Measurements from ENCODE around the gene KLHL28. TPM values are rescaled to one million over a fixed set of nuclear protein-coding genes. Genes with fewer than 3 reads are reported as not detected.

Gene KLHL28
- polyA plus RNA-seq, 2 of the 4 experiments (the other 2 are of a cell fraction): 3.4 to 8.3 TPM

DNA sequence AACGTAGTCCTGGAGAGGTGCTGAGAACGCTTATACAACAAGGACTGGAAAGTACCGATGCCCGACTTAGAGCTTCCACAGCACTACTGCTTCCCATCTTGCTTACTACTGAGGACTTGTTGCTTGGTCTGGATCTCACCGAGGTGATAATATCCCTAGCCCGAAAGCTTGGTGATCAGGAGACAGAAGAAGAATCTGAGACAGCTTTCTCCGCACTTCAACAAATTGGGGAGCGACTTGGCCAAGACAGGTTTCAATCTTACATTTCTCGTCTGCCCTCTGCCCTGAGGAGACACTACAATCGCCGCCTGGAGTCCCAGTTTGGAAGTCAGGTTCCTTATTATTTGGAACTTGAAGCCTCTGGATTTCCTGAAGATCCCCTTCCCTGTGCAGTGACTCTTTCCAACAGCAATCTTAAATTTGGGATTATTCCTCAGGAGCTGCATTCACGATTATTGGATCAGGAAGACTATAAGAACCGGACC, 1.3 kb upstream of the KLHL28 start:
- DNase-seq (ENCODE audit: low read depth in 1 of 2, low spot score in 1 of 2) (no peak), ATAC-seq (peak in 1 of 2 experiments; percentile 3; a peak in 3 of 6 replicates), FAIRE-seq (no peak)
- Histone ChIP-seq H3K4me2 (peak overlapping the region; percentile 92), H3K27ac (peak overlapping the region; percentile 80 to 89; a peak in 5 of 6 replicates), H3K4me1 (peaks cover 38% of the 10 kb centered on the region), H3K9me3 (no peaks in the 10 kb centered on the region), H3K4me3 (peak overlapping the region; percentile 76)
- WGBS (ENCODE audit: missing lambda C conversion rate): 8% methylated on average over 13 of the region's 13 CpGs
- ChIA-PET CTCF (interaction anchor here (0.6 to 2.1 kb wide), 4 partner anchors 15 to 290 kb away, joined by 3 to 6 read pairs (median 4); partner anchors contain the start of gene MIS18BP1), POLR2A (interaction anchor here (0.9 to 2.2 kb wide), 2 partner anchors 29 to 171 kb away, joined by 11 to 12 read pairs; partner anchors contain the start of gene FKBP3)
- TF ChIP-seq HDAC2 (IDR thresholded peaks at IDR 0.05) (no peak), RCOR1 (IDR thresholded peaks at IDR 0.05; ENCODE audit: low read depth, low read length) (no peak), JUN (IDR thresholded peaks at IDR 0.05) (no peak)
- TF ChIP-seq, protein P1, sequence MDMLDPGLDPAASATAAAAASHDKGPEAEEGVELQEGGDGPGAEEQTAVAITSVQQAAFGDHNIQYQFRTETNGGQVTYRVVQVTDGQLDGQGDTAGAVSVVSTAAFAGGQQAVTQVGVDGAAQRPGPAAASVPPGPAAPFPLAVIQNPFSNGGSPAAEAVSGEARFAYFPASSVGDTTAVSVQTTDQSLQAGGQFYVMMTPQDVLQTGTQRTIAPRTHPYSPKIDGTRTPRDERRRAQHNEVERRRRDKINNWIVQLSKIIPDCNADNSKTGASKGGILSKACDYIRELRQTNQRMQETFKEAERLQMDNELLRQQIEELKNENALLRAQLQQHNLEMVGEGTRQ (IDR thresholded peaks at IDR 0.05): no peak
- TF ChIP-seq, protein P2, sequence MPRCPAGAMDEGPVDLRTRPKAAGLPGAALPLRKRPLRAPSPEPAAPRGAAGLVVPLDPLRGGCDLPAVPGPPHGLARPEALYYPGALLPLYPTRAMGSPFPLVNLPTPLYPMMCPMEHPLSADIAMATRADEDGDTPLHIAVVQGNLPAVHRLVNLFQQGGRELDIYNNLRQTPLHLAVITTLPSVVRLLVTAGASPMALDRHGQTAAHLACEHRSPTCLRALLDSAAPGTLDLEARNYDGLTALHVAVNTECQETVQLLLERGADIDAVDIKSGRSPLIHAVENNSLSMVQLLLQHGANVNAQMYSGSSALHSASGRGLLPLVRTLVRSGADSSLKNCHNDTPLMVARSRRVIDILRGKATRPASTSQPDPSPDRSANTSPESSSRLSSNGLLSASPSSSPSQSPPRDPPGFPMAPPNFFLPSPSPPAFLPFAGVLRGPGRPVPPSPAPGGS (IDR thresholded peaks at IDR 0.05): no peak

DNA sequence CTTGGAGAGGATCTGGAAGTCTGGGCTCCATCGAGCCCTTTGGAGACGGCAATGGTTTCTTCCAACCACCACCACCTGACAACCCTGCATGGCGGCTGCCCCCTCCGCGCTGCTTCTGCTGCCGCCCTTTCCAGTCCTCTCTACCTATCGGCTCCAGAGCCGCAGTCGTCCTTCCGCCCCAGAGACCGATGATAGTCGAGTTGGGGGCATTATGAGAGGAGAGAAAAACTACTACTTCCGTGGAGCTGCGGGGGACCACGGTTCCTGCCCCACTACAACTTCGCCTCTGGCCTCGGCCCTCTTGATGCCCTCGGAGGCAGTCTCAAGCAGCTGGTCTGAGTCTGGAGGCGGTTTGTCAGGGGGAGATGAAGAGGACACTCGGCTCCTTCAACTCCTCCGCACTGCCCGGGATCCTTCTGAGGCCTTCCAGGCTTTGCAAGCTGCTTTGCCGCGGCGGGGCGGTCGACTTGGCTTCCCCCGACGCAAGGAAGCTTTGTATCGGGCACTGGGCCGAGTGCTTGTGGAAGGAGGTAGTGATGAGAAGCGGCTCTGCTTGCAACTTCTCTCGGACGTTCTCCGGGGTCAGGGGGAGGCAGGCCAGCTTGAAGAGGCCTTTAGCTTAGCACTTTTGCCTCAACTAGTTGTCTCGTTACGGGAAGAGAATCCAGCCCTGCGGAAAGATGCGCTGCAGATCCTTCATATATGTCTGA, 742 bp upstream of the KLHL28 start:
- POLR2A ChIA-PET: interaction anchor here (0.7 to 2.2 kb wide), 10 partner anchors 26 to 297 kb away, joined by 3 to 12 read pairs (median 8); partner anchors contain the start of genes FANCM, FKBP3, MIS18BP1 and PRPF39
- FAIRE-seq: no peak
- Histone ChIP-seq H3K9me3 (no peaks in the 10 kb centered on the region), H3K27ac (peak overlapping the region; percentile 80 to 89), H3K4me3 (peak overlapping the region; percentile 76), H3K4me1 (peaks cover 39% of the 10 kb centered on the region), H3K4me2 (peak overlapping the region; percentile 92)
- 1% methylated on average over 36 of the region's 39 CpGs for WGBS (ENCODE audit: missing lambda C conversion rate)
- peak in 1 of 2 experiments; percentile 33 for DNase-seq (ENCODE audit: low read depth in 1 of 2, low spot score in 1 of 2)
- peak; percentile 58 to 62 for ATAC-seq
- TF ChIP-seq KDM1A (IDR thresholded peaks at IDR 0.05; ENCODE audit: low read depth) (no peak), PHF8 (IDR thresholded peaks at IDR 0.05; ENCODE audit: borderline replicate concordance, low read depth) (peak; percentile 83; the same call in 1 of the 2 replicates), TP53 (CRISPR knock-in tag; IDR thresholded peaks at IDR 0.05) (no peak)
- CTCF ChIA-PET: interaction anchor here (0.6 to 2.1 kb wide), 4 partner anchors 16 to 291 kb away, joined by 3 to 6 read pairs (median 4); partner anchors contain the start of gene MIS18BP1

DNA sequence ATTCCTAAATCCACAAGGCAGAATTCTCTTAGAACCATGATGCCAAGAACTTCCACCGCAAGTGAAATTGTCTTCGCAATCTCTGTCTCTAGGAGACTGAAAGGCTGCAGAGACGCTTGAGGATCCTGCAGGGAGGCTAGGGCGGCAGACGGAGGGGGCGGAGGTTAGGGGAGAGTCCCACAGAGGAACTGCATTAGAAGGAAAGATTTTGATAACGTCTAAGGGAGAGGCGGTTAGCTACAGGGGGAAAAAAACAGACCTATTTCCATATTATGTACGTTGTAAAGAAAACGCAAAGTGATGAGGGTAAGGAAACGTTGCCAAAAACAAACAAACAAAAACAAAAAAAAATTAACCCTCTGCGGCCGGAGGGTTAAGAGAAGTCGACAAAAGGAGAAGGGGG, 595 bp downstream of the KLHL28 start:
- FAIRE-seq (no peak), ATAC-seq (peak; percentile 65 to 70), DNase-seq (ENCODE audit: low read depth in 1 of 2, low spot score in 1 of 2) (peak; percentile 53 to 66)
- under 1% methylated on average over 14 of the region's 14 CpGs for WGBS (ENCODE audit: missing lambda C conversion rate)
- CTCF ChIA-PET: interaction anchor here (0.6 to 1.4 kb wide), 2 partner anchors 23 to 30 kb away, joined by 3 to 4 read pairs; no protein-coding TSS in a partner anchor
- Histone ChIP-seq H3K4me3 (peak overlapping the region; percentile 76), H3K4me1 (peaks cover 30% of the 10 kb centered on the region), H3K27ac (peak overlapping the region; percentile 76 to 87), H3K4me2 (peak overlapping the region; percentile 93), H3K9me3 (no peaks in the 10 kb centered on the region)
- TF ChIP-seq HOXB13 (CRISPR knock-in tag; IDR thresholded peaks at IDR 0.05; ENCODE audit: low read depth) (no peak), RCOR1 (IDR thresholded peaks at IDR 0.05; ENCODE audit: low read depth, low read length) (no peak)
- POLR2A ChIA-PET: interaction anchor here (0.6 to 2.2 kb wide), 9 partner anchors 10 to 298 kb away, joined by 3 to 12 read pairs (median 8); partner anchors contain the start of genes FANCM, FKBP3, MIS18BP1 and PRPF39

DNA sequence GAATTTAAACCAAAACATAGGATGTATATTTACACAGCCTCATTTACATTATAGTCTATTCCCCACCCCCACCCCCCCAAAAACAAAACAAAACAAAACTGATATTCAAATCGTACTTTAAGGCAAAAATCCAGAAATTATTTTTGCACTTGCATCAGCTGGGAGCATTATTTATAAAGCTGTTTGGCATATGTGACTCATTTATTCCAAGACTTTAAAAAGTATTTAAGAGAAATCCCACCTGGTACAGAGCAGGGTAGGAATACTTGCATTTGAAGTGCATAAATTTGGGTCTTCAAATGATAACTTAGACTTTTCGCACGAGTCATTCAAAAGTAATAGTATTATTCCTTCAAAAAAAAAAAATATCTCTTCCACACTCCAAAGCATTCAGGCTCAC, 1.1 kb downstream of the KLHL28 start:
- DNase-seq (ENCODE audit: low read depth in 1 of 2, low spot score in 1 of 2): no peak
- WGBS (ENCODE audit: missing lambda C conversion rate): 0% methylated on average over 3 of the region's 3 CpGs
- ChIA-PET CTCF (interaction anchor here (1.4 kb wide), 1 partner anchor 22 kb away, joined by 4 read pairs; no protein-coding TSS in a partner anchor), POLR2A (interaction anchor here (0.6 to 2.2 kb wide), 5 partner anchors 9 to 292 kb away, joined by 8 to 12 read pairs (median 11); partner anchors contain the start of genes FANCM, FKBP3, MIS18BP1 and PRPF39)
- Histone ChIP-seq H3K27ac (peak overlapping the region; percentile 76 to 87), H3K4me1 (peaks cover 30% of the 10 kb centered on the region), H3K4me2 (peak overlapping the region; percentile 93), H3K9me3 (no peaks in the 10 kb centered on the region), H3K4me3 (peak overlapping the region; percentile 76)
- ATAC-seq: no peak
- FAIRE-seq: no peak
- TF ChIP-seq FOXS1 (CRISPR knock-in tag; IDR thresholded peaks at IDR 0.05) (no peak), RFX5 (IDR thresholded peaks at IDR 0.05) (no peak), KDM1A (IDR thresholded peaks at IDR 0.05; ENCODE audit: low read depth) (no peak), MAZ (IDR thresholded peaks at IDR 0.05; ENCODE audit: borderline replicate concordance, low read depth, low read length) (no peak), CBX8 (IDR thresholded peaks at IDR 0.05) (no peak), KDM5A (IDR thresholded peaks at IDR 0.05) (no peak)

Data from A549 (cell line).